ENCODE data around the gene TNRC6A.
"Not testable (repeated sequence)": the region's sequence is repeated elsewhere in the genome, so short reads cannot be mapped to it uniquely, and the experiment has no call there.

TNRC6A gene

DNA sequence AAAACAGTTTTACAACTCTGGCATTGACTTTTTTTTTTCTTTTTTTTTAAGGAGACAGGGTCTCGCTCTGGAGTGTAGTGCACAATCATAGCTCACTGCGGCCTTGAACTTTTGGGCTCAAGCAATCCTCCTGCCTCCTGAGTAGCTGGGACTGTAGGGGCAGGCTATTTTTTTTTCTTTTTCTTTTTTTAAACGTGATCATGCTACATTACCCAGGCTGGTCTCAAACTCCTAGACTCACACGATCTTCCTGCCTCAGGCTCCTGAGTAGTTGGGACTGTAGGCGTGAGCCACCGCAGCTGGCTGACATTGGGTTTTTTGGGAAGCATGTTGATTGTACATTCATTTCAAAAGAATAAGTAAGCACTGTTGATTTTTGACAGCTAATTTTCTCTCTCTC lies 32.1 kb downstream of the TNRC6A start:
- FAIRE-seq, result no peak

GRCh38 chr16:24764916-24765315 lies 35.5 kb downstream of the TNRC6A start:
- FAIRE-seq, result no peak

DNA sequence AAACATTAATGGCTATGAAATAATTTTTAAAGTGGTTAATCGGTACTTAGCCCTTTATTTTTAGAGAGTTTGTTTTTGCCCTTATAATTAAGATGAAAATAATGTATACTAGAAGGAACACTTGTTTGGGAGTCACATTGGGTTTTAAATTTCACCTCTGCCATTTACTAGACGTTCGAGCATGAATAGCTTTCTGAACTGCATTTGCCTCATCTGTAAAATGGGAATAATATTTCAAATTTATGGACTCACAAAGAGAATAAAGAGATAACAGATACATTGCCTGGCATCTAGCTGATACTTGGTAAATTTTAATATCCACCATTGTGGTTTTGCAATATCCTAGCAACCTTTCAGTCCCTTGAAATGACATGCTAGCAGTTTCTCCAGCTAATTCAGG lies 36.6 kb downstream of the TNRC6A start:
- no peak for FAIRE-seq

- no peak for FAIRE-seq
Observed at GRCh38 chr16:24769806-24770205, 40.4 kb downstream of the TNRC6A start.

DNA sequence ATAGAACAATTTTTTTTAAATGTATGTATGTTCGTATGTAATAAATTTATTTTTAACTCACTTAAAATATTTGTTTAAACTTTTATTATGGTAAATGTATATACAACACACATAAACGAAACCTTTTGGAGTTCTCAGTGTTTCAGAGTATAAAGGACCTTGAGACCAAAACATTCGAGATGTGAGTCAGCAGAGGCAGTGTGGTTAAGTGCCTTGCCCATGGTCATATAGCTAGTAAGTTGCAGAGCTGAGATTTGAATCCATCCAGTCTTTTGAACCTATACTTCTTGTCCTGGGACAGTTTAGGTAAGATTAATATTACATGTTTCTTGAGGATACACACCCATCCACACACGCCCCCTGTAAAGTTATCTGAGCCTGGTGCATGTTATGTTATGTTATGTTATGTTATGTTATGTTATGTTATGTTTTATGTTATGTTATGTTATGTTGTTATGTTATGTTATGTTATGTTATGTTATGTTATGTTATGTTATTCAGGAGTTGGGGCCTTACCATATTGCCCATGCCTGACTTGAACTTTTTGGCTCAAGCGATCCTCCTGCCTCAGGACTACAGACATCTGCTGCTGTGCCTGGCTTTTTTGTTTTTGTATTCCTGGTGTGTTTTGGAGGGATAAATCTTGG lies 41.8 kb downstream of the TNRC6A start:
- FAIRE-seq, result peak; percentile 21

GRCh38 chr16:24771779-24772157 lies 42.3 kb downstream of the TNRC6A start:
- FAIRE-seq, result no peak

DNA sequence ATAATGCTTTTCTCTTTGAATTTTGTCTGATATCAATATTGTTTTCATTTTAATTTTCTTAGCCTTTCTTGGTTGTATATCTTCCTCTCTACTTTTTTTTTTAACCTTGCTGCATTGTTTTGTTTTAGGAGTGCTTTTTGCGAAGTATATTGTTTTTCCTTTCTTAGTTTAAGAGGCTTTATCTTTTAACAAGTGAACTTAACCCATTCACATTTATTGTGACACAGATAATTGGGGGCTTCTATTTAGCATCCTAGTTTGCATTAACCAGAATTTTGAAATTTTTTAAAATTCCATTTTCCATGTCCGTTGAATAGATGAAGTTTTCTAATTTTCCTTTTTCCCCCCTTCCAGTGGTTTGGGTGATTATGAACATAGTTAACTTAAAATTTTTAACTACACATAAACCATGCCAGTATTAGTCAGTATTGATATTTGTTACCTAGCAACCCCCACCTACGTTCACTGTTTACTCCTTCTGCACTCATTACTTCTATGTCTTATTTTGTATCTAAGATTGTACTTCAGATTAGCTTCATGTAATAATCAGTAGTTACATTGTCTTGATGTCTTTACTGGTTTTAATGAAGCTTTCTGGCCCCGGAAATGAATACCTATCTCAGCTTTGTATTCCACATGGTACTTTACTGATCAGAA lies 44.4 kb downstream of the TNRC6A start:
- no peak for FAIRE-seq

GRCh38 chr16:24774510-24774909 lies 45.1 kb downstream of the TNRC6A start:
- no peak for FAIRE-seq

DNA sequence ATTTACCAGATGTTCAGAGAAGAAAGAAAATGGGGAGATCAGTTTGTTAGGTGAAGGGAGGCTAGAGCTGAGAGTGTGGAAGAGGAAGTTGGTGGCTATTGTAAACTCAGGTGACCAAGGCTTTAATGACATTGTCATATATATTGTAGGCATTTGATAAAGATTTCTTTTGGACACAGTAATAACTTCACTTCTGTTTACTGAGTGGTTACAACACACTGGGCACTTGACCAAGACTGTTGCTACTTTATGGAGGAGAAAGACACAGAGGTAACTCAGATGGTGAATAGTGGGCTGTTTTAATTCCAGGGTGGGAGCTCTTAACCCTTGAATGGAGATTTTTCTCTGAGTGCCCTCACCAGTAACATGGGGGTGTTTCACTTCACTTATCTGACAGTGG lies 46.0 kb downstream of the TNRC6A start:
- no peak for FAIRE-seq

DNA sequence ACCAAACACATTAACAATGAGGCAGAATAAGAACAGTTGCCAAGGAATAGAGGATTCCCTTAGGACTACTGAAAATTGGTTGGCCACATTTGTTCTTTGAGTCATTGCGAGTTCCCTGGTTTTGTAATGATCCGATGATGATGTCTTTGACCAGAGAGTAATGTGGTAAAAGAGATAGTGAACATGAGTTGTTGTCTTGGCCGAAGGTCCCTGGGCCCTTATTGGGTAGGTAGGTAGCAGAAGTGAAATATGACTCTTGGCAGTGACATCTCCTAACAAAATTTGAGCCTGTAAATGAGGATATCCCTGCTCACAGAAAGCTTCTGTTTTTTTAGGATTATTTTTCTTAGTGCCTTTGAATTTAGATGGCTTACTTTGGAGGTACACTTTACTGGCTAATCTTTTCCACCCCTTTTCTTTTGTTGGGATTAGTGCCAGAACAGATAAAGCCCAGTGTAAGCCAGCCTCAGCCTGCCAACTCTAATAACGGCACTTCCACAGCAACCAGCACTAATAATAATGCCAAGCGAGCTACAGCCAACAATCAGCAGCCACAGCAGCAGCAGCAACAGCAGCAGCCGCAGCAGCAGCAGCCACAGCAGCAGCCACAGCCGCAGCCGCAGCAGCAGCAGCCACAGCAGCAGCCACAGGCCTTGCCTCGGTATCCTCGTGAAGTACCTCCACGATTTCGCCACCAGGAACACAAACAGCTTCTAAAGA lies 47.2 kb downstream of the TNRC6A start:
- no peak for FAIRE-seq

- FAIRE-seq, result no peak
Observed at GRCh38 chr16:24778671-24779070, 49.2 kb downstream of the TNRC6A start.

GRCh38 chr16:24781256-24781655 lies 51.8 kb downstream of the TNRC6A start:
- FAIRE-seq, result no peak

DNA sequence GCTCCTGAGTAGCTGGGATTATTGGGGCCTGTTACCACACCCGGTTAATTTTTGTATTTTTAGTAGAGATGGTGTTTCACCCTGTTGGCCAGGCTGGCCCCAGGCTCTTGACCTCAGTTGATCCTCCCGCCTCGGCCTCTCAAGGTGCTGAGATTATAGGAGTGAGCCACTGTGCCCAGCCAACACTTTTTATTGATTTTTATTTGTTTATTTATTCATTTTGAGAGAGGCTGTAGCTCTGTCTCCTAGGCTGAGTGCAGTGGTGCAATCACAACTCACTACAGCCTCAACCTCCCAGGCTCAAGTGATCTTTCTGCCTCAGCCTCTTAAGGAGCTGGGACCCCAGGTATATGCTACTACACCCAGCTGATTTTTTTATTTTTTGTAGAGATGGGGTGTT lies 54.7 kb downstream of the TNRC6A start:
- no peak for FAIRE-seq

DNA sequence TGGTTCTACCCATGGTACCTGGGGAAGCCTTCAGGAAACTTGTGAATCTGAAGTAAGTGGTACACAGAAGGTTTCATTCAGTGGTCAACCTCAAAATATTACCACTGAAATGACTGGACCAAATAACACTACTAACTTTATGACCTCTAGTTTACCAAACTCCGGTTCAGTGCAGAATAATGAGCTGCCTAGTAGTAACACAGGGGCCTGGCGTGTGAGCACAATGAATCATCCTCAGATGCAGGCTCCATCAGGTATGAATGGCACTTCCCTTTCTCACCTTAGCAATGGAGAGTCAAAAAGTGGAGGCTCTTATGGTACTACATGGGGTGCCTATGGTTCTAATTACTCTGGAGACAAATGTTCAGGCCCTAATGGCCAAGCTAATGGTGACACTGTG lies 60.4 kb downstream of the TNRC6A start:
- no peak for FAIRE-seq

- no peak for FAIRE-seq
Observed at GRCh38 chr16:24800586-24800985, 71.1 kb downstream of the TNRC6A start.

DNA sequence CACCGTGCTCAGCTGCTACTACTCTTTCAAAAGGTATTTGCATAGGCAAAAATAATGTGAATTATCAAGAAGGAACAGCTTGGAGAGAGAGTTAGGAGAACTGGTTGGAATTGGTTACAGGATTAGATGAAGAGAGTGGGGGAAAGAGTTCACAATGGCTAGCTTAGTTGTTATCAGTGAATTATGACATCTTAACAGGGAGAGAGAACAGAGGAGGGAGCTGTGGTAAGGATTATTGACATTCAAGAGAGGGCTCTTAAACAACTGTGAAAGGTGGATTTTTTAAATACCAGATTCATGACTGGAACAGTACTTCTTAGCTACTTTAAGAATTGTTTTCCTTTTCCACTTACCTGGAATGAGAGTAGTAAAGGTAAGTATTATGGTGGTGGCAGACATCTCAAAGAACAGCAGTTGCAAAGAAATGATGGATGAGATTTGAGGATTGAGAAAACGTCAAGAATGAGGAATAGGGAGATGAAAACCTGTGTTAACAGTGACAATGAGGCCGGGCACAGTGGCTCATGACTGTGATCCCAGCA lies 72.4 kb downstream of the TNRC6A start:
- no peak for FAIRE-seq

DNA sequence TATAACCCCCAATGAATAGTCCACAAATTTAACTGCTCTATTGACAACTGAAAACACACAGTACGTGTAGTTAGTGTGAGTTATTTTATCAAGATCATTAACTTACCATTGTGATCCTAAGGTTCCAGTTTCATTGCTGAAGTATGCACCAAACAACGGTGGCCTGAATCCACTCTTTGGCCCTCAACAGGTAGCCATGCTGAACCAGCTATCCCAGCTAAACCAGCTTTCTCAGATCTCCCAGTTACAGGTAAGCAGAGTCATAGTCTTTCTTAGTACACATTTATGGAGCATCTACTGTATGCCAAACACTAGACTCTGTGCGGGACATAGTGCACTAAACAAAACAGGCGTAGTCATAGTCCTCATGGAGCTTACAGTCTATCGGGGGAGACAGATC lies 76.0 kb downstream of the TNRC6A start:
- no peak for FAIRE-seq

DNA sequence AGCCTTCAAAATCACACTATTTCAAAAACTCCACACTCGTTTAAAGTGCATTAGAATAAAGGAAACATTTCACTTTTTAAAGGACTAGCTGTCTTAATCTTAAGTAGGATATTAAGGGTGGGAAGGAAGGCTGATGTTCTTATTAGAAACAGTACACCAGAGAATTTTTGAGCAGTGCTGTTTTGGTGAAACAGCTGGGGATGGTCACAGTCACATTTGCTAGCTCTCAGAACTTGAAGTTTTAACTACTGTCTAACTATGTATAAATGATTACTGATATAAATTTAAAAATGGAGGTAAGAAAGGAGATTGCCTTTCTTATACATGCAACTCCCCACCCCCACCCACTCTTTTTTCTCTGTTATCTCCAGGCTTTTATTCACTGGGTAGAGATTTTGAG lies 77.8 kb downstream of the TNRC6A start:
- FAIRE-seq, result no peak

DNA sequence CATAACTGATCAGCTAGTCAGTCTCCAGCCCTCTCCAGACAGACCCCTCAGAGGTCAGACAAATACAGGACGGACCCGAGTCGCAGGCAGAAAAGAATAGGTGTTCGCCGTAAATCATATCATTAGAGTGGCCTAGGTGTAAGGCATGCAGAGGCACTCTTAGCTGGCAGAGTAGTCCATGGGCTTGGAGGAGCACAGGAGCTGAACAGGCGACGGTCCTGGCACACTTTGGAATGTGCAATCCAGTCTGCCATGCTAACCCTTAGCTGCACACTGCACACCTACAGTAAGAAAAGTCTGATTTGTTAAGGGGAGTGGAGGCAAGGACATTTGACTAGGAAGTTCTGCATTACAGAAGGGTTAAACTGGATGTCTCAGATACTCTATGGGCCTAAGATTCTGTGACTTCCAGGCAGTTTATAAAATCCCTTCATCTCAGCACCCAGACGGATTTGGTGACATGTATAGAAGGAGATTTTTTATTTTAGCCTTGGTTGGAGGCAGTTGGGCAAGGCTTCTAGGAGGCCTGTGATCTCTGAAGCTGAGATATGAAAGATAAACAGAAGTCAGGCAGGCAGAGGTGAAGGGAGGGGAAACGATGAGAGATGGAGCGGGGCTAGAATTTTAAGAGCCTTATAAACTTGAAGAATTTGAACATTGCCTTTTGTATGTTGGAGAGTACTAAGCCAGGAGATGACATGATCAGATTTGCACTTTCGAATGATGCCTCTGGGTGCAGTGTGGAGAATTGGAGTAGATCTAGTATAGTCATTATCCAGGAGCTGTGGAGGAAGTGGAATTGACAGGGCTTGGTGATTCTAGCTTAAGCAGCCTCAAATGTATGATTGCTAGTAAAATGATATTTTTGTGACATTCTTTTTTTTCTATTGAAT lies 81.7 kb downstream of the TNRC6A start:
- no peak for FAIRE-seq

GRCh38 chr16:24812813-24813212 lies 83.4 kb downstream of the TNRC6A start:
- not testable (repeated sequence) for FAIRE-seq

DNA sequence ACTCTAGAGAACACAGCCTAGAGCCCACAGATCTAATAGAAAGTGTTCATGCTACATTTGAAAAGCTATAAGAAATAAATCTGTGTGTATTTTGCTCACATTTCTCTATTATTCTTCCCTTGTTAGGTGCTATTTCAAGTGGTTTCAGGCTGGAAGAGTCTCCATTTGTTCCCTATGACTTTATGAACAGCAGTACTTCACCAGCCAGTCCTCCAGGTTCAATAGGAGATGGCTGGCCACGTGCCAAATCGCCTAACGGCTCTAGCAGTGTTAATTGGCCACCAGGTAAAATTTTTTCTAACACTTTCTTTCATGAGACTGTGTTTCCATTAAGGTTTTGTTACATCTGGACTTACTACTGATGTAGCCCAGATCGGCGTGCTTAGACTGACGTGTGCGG lies 85.6 kb downstream of the TNRC6A start:
- FAIRE-seq, result no peak

GRCh38 chr16:24816688-24817087 lies 87.2 kb downstream of the TNRC6A start:
- FAIRE-seq, result no peak

DNA sequence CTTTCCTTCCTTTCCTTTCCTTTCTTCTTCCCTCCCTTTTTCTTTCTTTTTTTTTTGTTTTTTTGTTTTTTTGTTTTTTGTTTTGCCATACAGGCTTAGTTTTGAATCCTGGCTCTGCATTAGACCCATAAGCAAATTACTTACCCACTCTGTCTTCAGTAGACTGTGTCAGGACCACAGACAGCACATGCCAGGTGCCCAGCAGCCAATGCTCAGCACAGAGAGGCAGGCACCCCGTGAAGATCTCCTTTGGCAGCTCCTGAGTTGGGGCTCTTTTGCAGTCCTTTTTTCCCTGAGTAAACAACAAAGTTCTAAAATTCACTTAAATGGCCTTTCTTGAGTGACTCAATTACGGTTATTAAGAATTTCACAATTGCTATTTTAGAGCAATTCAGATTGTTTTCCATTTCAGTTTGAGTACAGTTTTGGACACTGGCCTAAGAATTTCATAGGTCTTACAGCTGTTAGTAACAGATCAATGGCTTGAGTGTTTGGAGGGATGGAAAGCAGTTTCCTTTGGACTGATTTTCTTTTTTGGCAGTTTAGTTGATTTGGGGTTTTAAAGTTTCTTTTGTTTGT lies 90.1 kb downstream of the TNRC6A start:
- no peak for FAIRE-seq

Data from A204.1 (cell line).